ENCODE results near the gene LRRC46.

GRCh38 chr17:47789611-47790561 is 41.6 kb upstream of the LRRC46 start:
- TF ChIP-seq POLR2A (IDR thresholded peaks at IDR 0.05; ENCODE audit: low read depth): no peak
- TF ChIP-seq POLR2AphosphoS5 (IDR thresholded peaks at IDR 0.05): no peak
- peak; percentile 51 to 65 (median 51) for TF ChIP-seq CTCF (IDR thresholded peaks at IDR 0.05)

Data from esophagus muscularis mucosa (tissue), 3 donors.